HEK293T (cell line): ENCODE data around the gene PLTP.

Experiments
- ARNT ChIP-seq: fragments of 450-650 bp; IDR thresholded peaks from 2 replicates; pipeline ENCODE4 v1.6.1; 2017; ENCODE audit warnings: mild to moderate bottlenecking
- BHLHE40 ChIP-seq: fragments of 450-650 bp; IDR thresholded peaks from 2 replicates; pipeline ENCODE4 v1.6.1; 2016; ENCODE audit warnings: mild to moderate bottlenecking, moderate library complexity, borderline replicate concordance
- CTBP1 ChIP-seq: fragments of 450-650 bp; IDR thresholded peaks from 2 replicates; pipeline ENCODE4 v1.6.1; 2016; ENCODE audit warnings: borderline replicate concordance
- ELF4 ChIP-seq: fragments of 450-650 bp; IDR thresholded peaks from 2 replicates; pipeline ENCODE4 v1.6.1; 2017; ENCODE audit warnings: antibody characterized with exemption
- FOXA1 ChIP-seq: fragments of 450-650 bp; IDR thresholded peaks from 2 replicates; pipeline ENCODE4 v1.6.1; 2016; ENCODE audit warnings: mild to moderate bottlenecking
- FOXK2 ChIP-seq: fragments of 450-650 bp; IDR thresholded peaks from 2 replicates; pipeline ENCODE4 v1.6.1; 2016; ENCODE audit warnings: mild to moderate bottlenecking
- FOXM1 ChIP-seq: fragments of 450-650 bp; IDR thresholded peaks from 2 replicates; pipeline ENCODE4 v1.6.1; 2017; ENCODE audit warnings: mild to moderate bottlenecking, borderline replicate concordance
- HDGF ChIP-seq: fragments of 450-650 bp; IDR thresholded peaks from 2 replicates; pipeline ENCODE4 v1.6.1; 2017; ENCODE audit warnings: antibody characterized with exemption, borderline replicate concordance
- PKNOX1 ChIP-seq: fragments of 450-650 bp; IDR thresholded peaks from 2 replicates; pipeline ENCODE4 v1.6.1; 2016
- SP1 ChIP-seq: fragments of 450-650 bp; IDR thresholded peaks from 2 replicates; pipeline ENCODE4 v1.6.1; 2017
- TARDBP ChIP-seq: fragments of 450-650 bp; IDR thresholded peaks from 2 replicates; pipeline ENCODE4 v1.6.1; 2016

DNA sequence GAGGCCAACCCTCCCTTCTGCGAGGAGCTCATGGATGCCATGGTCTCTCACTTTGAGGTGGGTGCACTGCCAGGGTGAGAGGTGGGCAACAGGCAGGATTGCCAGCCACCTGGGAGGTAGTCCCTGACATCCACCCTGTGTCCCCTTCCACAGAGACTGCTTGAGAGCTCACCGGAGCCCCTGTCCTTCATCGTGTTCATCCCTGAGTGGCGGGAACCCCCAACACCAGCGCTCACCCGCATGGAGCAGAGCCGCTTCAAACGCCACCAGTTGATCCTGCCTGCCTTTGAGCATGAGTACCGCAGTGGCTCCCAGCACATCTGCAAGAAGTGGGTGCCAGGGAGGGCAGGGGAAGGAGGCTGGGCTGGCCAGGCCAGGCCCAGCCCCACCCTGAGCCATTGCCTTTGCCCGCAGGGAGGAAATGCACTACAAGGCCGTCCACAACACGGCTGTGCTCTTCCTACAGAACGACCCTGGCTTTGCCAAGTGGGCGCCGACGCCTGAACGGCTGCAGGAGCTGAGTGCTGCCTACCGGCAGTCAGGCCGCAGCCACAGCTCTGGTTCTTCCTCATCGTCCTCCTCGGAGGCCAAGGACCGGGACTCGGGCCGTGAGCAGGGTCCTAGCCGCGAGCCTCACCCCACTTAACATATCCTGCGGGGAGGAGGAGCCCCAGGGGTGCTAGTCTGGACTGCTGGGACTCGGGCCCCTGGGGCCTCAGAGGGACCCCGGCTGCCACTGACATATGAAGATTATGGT is 35.3 kb upstream of the PLTP start:
- no peak for TF ChIP-seq TARDBP
- no peak for TF ChIP-seq FOXK2
- no peak for TF ChIP-seq CTBP1
- TF ChIP-seq HDGF, result no peak
- no peak for TF ChIP-seq FOXA1
- no peak for TF ChIP-seq FOXM1
- TF ChIP-seq ARNT, result no peak
- TF ChIP-seq BHLHE40, result no peak
- TF ChIP-seq ELF4, result no peak
- no peak for TF ChIP-seq PKNOX1
- TF ChIP-seq SP1, result no peak
